Activated CD8-positive, alpha-beta T cell treated with anti-CD3 and anti-CD28 coated beads for 36 hours (primary cell): ENCODE results near the gene AQP6. TPM values are rescaled to one million over a fixed set of nuclear protein-coding genes. Genes with fewer than 3 reads are reported as not detected.

Experiments
- ATAC-seq: fragments of 200-7000 bp; cut with Tn5 transposase; one replicate; pipeline ENCODE4 v1.10.0; 2021; ENCODE audit warnings: mild to moderate bottlenecking, moderate library complexity
- CTCF ChIA-PET: fragments of 350-600 bp; sonication (Branson Sonifier 250); formaldehyde crosslinking; loops from one replicate; lab custom pipeline; 2021; ENCODE audit warnings: antibody characterized with exemption; lab: Charles Lee
- POLR2A ChIA-PET: fragments of 350-600 bp; sonication (Branson Sonifier 250); formaldehyde crosslinking; loops from one replicate; lab custom pipeline; 2021; ENCODE audit warnings: antibody characterized with exemption; lab: Charles Lee
- DNase-seq: peaks from one replicate; pipeline ENCODE4 v3.0.0-alpha.2; 2020
- H3K27ac Mint-ChIP-seq: one replicate; pipeline ENCODE4 v1.8.0; 2021; ENCODE audit warnings: mild to moderate bottlenecking, mixed read lengths
- H3K27me3 Mint-ChIP-seq: one replicate; pipeline ENCODE4 v1.8.0; 2021; ENCODE audit warnings: mixed read lengths
- H3K36me3 Mint-ChIP-seq: one replicate; pipeline ENCODE4 v1.8.0; 2021; ENCODE audit warnings: low read depth, mixed read lengths
- H3K4me1 Mint-ChIP-seq: one replicate; pipeline ENCODE4 v1.8.0; 2021; ENCODE audit warnings: low read depth, mixed read lengths
- H3K4me3 Mint-ChIP-seq: one replicate; pipeline ENCODE4 v1.8.0; 2021; ENCODE audit warnings: mild to moderate bottlenecking, moderate library complexity, mixed read lengths
- H3K9me3 Mint-ChIP-seq: one replicate; pipeline ENCODE4 v1.8.0; 2021; ENCODE audit warnings: mixed read lengths
- CTCF ChIP-seq: fragments of 200-600 bp; IDR thresholded peaks from one replicate; pipeline ENCODE4 v1.8.0; 2022; ENCODE audit warnings: antibody characterized with exemption, mild to moderate bottlenecking
- intact Hi-C: fragments of 100-400 bp; cut with micrococcal nuclease; formaldehyde crosslinking; loops from one replicate; pipeline ENCODE4 v1.10.0; 2022
- total RNA-seq, 2 experiments: library from RNA; stranded (reverse); gene quantifications; one replicate each; pipeline ENCODE4 v1.2.3, GENCODE V29; 2021

AQP6 gene
- total RNA-seq, 2 experiments from 2014 or later = not detected

- H3K4me1 Mint-ChIP-seq = peaks cover 25% of the 10 kb centered on the region
- H3K4me3 Mint-ChIP-seq = no peak overlapping the region
- H3K36me3 Mint-ChIP-seq = no peaks in the 10 kb centered on the region
- DNase-seq (no peak), ATAC-seq (no peak)
- intact Hi-C loops = no loop called here
- ChIA-PET CTCF (interaction anchor here (0.8 to 3.4 kb wide), 4 partner anchors 24 to 164 kb away, joined by 3 to 18 read pairs (median 3); no protein-coding TSS in a partner anchor), POLR2A (interaction anchor here (0.6 to 0.9 kb wide), 2 partner anchors 20 to 24 kb away, joined by 3 to 5 read pairs; no protein-coding TSS in a partner anchor)
- no peaks in the 10 kb centered on the region for H3K27me3 Mint-ChIP-seq
- no peak overlapping the region for H3K27ac Mint-ChIP-seq
- no peak for TF ChIP-seq CTCF
- H3K9me3 Mint-ChIP-seq = no peaks in the 10 kb centered on the region
Observed at GRCh38 chr12:49942512-49942893, 30.2 kb upstream of the AQP6 start.

GRCh38 chr12:49942921-49943624, 29.7 kb upstream of the AQP6 start:
- ChIA-PET CTCF (interaction anchor here (0.9 to 3.4 kb wide), 4 partner anchors 24 to 202 kb away, joined by 3 to 18 read pairs (median 4); partner anchors contain the start of gene TMBIM6), POLR2A (interaction anchor here (0.6 to 0.9 kb wide), 2 partner anchors 20 to 24 kb away, joined by 3 to 5 read pairs; no protein-coding TSS in a partner anchor)
- TF ChIP-seq CTCF = no peak
- DNase-seq = no peak
- Mint-ChIP-seq H3K4me3 (no peak overlapping the region), H3K36me3 (no peaks in the 10 kb centered on the region), H3K27me3 (no peaks in the 10 kb centered on the region), H3K9me3 (no peaks in the 10 kb centered on the region), H3K27ac (no peak overlapping the region), H3K4me1 (peaks cover 25% of the 10 kb centered on the region)
- intact Hi-C loops = no loop called here
- no peak for ATAC-seq

- ChIA-PET CTCF (interaction anchor here (0.9 to 3.4 kb wide), 2 partner anchors 23 to 202 kb away, joined by 5 to 18 read pairs; partner anchors contain the start of gene TMBIM6), POLR2A (no interaction called here)
- intact Hi-C loops = no loop called here
- no peak overlapping the region for H3K4me3 Mint-ChIP-seq
- H3K27me3 Mint-ChIP-seq = no peaks in the 10 kb centered on the region
- TF ChIP-seq CTCF = no peak
- H3K27ac Mint-ChIP-seq = no peak overlapping the region
- no peaks in the 10 kb centered on the region for H3K36me3 Mint-ChIP-seq
- DNase-seq (no peak), ATAC-seq (no peak)
- H3K4me1 Mint-ChIP-seq = peaks cover 25% of the 10 kb centered on the region
- no peaks in the 10 kb centered on the region for H3K9me3 Mint-ChIP-seq
Observed at GRCh38 chr12:49943625-49943960, 29.2 kb upstream of the AQP6 start.

GRCh38 chr12:49944046-49944445, 28.7 kb upstream of the AQP6 start:
- POLR2A ChIA-PET = no interaction called here
- no peak overlapping the region for H3K27ac Mint-ChIP-seq
- no peak overlapping the region for H3K4me3 Mint-ChIP-seq

More at GRCh38 chr12:49944046-49944445, 28.7 kb upstream of the AQP6 start:
- ATAC-seq = no peak
- Mint-ChIP-seq H3K27me3 (no peaks in the 10 kb centered on the region), H3K9me3 (no peaks in the 10 kb centered on the region), H3K4me1 (peaks cover 25% of the 10 kb centered on the region), H3K36me3 (no peaks in the 10 kb centered on the region)
- DNase-seq = no peak
- CTCF ChIA-PET = interaction anchor here (0.9 to 3.4 kb wide), 2 partner anchors 23 to 203 kb away, joined by 5 to 18 read pairs; partner anchors contain the start of gene TMBIM6
- intact Hi-C loops = no loop called here
- no peak for TF ChIP-seq CTCF
